Fibroblast of lung (primary cell): Measurements from ENCODE around the gene SAG. TPM values are rescaled to one million over a fixed set of nuclear protein-coding genes. Genes with fewer than 3 reads are reported as not detected.

ENCODE experiments used
- DNase-seq, 2 donors: peaks; one replicate each; pipeline versions ENCODE4 v3.0.0 to v3.0.0-alpha.2; 2010; ENCODE audit warnings: low read depth in 2 of 2
- H2AFZ ChIP-seq: 2 replicates; pipeline ENCODE4 v1.5.1; 2012; ENCODE audit warnings: low read length, control low read depth, inconsistent platforms
- H3K27ac ChIP-seq: 2 replicates; pipeline ENCODE4 v1.5.1; 2011; ENCODE audit warnings: low read length, control low read depth; ENCODE audit not compliant: insufficient read depth
- H3K27me3 ChIP-seq: 2 replicates; pipeline ENCODE4 v1.5.1; 2011; ENCODE audit warnings: mild to moderate bottlenecking, low read length; ENCODE audit not compliant: control insufficient read depth, insufficient read depth
- H3K36me3 ChIP-seq: 2 replicates; pipeline ENCODE4 v1.5.1; 2011; ENCODE audit warnings: low read length; ENCODE audit not compliant: control insufficient read depth, insufficient read depth
- H3K4me1 ChIP-seq: 2 replicates; pipeline ENCODE4 v1.5.1; 2011; ENCODE audit warnings: low read length; ENCODE audit not compliant: control insufficient read depth, insufficient read depth; ENCODE audit errors: extremely low read depth
- H3K4me2 ChIP-seq: 2 replicates; pipeline ENCODE4 v1.5.1; 2011; ENCODE audit warnings: low read length, control low read depth; ENCODE audit not compliant: insufficient read depth; ENCODE audit errors: extremely low read depth
- H3K4me3 ChIP-seq, 4 experiments: fragments of 200-600 bp in 1 of 4; sonication (generic) in 1 of 4; replicated peaks in 1 of 4; 2 replicates each; pipeline ENCODE4 v1.5.1; 2011 to 2016; ENCODE audit warnings: low read length in 4 of 4, low read depth in 3 of 4, mild to moderate bottlenecking in 3 of 4, control low read depth in 2 of 4, inconsistent platforms in 1 of 4, mixed read lengths in 1 of 4; ENCODE audit not compliant: insufficient read depth in 1 of 4; ENCODE audit errors: control extremely low read depth in 1 of 4
- H3K79me2 ChIP-seq: 2 replicates; pipeline ENCODE4 v1.5.1; 2012; ENCODE audit warnings: mild to moderate bottlenecking, low read length, inconsistent platforms; ENCODE audit not compliant: control insufficient read depth, insufficient read depth
- H3K9ac ChIP-seq: 2 replicates; pipeline ENCODE4 v1.5.1; 2011; ENCODE audit warnings: mild to moderate bottlenecking, low read length, control low read depth; ENCODE audit not compliant: insufficient read depth
- H3K9me3 ChIP-seq: 2 replicates; pipeline ENCODE4 v1.5.1; 2012; ENCODE audit warnings: low read depth, low read length; ENCODE audit not compliant: control insufficient read depth, insufficient read depth
- H4K20me1 ChIP-seq: 2 replicates; pipeline ENCODE4 v1.5.1; 2011; ENCODE audit warnings: low read length; ENCODE audit not compliant: control insufficient read depth, insufficient read depth; ENCODE audit errors: extremely low read depth
- EZH2 ChIP-seq: IDR thresholded peaks from 2 replicates; pipeline ENCODE4 v1.5.1; 2012; ENCODE audit warnings: low read length, control low read depth, mild to moderate bottlenecking; ENCODE audit errors: missing control alignments
- polyA plus RNA-seq, 2 donors: library from polyadenylated mRNA; depleted of rRNA in 1 of 2; stranded (reverse) in 1 of 2; unstranded in 1 of 2; fragments of >200 nt; gene quantifications; 2 replicates each; pipeline ENCODE4 v1.2.1, GENCODE V29; 2011 to 2012; ENCODE audit warnings: missing spikeins in 1 of 2
- total RNA-seq: library from RNA; depleted of rRNA; stranded (reverse); fragments of >200 nt; gene quantifications from 2 replicates; pipeline ENCODE4 v1.2.1, GENCODE V29; 2014
- TF ChIP-seq, protein P1 (sequence below), 2 donors: IDR thresholded peaks in 1 of 2; conservative IDR thresholded peaks in 1 of 2; 1 replicate in 1 of 2; 2 replicates in 1 of 2; pipeline ENCODE4 v1.5.1; 2011 to 2012; ENCODE audit warnings: low read length in 2 of 2, control low read depth in 1 of 2, inconsistent platforms in 1 of 2, low read depth in 1 of 2, mild to moderate bottlenecking in 1 of 2

The SAG gene
- total and polyA plus RNA-seq, 2 donors (not counting 1 experiment from before 2014, with no cell fraction given), result not detected

DNA sequence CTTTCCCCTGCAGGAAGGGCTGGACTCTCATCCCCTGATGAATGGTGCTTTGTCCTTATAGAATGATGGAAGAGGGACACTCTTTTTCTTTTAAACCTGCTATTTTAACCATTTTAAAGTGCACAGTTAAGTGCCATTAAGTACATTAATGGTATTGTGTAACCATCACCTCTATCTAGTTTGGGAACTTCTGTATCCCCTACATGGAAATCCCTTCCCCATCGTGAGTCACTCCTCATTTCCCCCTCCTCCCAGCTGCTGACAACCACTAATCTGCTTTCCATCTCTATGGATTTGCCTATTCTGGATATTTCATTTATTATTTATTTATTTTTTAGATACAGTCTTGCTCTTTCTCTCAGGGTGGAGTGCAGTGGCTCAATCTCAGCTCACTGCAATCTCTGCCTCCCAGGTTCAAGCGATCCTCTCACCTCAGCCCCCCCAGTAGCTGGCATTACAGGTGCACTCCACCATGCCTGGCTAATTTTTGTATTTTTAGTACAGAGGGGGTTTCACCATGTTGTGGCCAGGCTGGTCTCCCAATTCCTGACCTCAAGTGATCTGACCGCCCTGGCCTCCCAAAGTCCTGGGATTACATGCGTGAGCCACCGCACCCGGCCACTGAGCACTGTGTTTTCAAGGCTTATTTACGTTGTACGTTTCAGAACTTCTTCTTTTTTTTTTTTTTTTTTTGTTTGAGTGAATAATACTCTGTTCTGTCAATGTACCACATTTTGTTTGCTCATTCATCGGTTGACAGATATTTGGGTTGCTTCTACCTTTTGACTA lies 62.5 kb downstream of the SAG start:
- Histone ChIP-seq H2AFZ (no peak overlapping the region), H3K9ac (no peak overlapping the region), H3K4me2 (no peak overlapping the region), H3K4me3 (no peak overlapping the region), H3K27me3 (no peaks in the 10 kb centered on the region), H3K79me2 (no peaks in the 10 kb centered on the region), H3K27ac (no peak overlapping the region), H4K20me1 (no peaks in the 10 kb centered on the region), H3K36me3 (no peaks in the 10 kb centered on the region), H3K9me3 (no peaks in the 10 kb centered on the region), H3K4me1 (no peaks in the 10 kb centered on the region)
- peak in 1 of 2 donors; percentile 19 for DNase-seq
- TF ChIP-seq, protein P1, sequence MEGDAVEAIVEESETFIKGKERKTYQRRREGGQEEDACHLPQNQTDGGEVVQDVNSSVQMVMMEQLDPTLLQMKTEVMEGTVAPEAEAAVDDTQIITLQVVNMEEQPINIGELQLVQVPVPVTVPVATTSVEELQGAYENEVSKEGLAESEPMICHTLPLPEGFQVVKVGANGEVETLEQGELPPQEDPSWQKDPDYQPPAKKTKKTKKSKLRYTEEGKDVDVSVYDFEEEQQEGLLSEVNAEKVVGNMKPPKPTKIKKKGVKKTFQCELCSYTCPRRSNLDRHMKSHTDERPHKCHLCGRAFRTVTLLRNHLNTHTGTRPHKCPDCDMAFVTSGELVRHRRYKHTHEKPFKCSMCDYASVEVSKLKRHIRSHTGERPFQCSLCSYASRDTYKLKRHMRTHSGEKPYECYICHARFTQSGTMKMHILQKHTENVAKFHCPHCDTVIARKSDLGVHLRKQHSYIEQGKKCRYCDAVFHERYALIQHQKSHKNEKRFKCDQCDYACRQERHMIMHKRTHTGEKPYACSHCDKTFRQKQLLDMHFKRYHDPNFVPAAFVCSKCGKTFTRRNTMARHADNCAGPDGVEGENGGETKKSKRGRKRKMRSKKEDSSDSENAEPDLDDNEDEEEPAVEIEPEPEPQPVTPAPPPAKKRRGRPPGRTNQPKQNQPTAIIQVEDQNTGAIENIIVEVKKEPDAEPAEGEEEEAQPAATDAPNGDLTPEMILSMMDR (conservative IDR thresholded peaks at IDR 0.05 in 1 of 2, IDR thresholded peaks at IDR 0.05 in 1 of 2; ENCODE audit: low read depth in 1 of 2, low read length in 2 of 2), result no peak
- TF ChIP-seq EZH2, result no peak

DNA sequence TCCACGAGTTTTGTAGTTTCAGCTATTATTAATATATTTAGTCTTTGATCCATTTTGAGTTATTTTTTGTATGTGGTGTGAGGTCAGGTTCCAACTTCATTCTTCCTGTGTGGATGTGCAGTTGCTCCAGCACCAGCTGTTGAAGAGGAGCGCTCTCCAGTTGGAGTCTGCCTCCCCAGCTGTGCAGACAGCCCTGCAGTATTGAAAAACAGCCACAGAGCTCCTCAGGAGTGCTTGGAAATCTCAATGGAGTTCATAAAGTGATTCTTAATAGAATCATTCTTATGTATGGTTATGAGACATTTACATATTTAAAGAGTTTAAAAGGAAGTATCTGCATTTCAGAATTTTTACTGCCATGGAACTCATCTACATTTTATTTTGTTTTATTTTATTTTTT lies 64.0 kb downstream of the SAG start:
- Histone ChIP-seq H3K79me2 (no peaks in the 10 kb centered on the region), H3K27ac (no peak overlapping the region), H3K4me3 (no peak overlapping the region), H3K4me2 (no peak overlapping the region), H2AFZ (no peak overlapping the region), H4K20me1 (no peaks in the 10 kb centered on the region), H3K9me3 (no peaks in the 10 kb centered on the region), H3K27me3 (no peaks in the 10 kb centered on the region), H3K4me1 (no peaks in the 10 kb centered on the region), H3K9ac (no peak overlapping the region), H3K36me3 (no peaks in the 10 kb centered on the region)
- peak in 1 of 2 donors; percentile 34 for DNase-seq
- TF ChIP-seq, protein P1 (conservative IDR thresholded peaks at IDR 0.05 in 1 of 2, IDR thresholded peaks at IDR 0.05 in 1 of 2; ENCODE audit: low read depth in 1 of 2, low read length in 2 of 2), result no peak
- TF ChIP-seq EZH2, result no peak

DNA sequence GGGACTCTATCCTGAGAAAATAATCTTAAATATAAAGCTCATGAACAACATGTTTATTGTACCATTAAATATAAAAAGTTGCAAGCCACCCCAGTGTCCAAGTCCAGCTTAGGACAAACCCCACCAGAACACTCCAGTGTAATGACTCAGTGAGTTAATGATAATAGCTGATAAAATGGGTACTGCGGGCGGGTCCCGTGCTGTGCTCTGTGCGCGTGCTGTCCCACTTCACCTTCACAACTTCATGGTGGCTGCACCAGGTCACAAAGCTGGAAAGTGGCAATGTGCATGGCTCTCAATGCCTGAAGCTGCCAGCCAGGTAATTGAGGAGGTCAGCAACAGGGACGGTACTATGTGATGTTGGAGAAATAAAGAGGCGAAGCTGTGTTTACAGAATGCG lies 65.2 kb downstream of the SAG start:
- TF ChIP-seq, protein P1 (conservative IDR thresholded peaks at IDR 0.05 in 1 of 2, IDR thresholded peaks at IDR 0.05 in 1 of 2; ENCODE audit: low read depth in 1 of 2, low read length in 2 of 2), result no peak
- Histone ChIP-seq H3K4me2 (no peak overlapping the region), H3K79me2 (no peaks in the 10 kb centered on the region), H2AFZ (no peak overlapping the region), H3K27me3 (no peaks in the 10 kb centered on the region), H3K4me3 (no peak overlapping the region), H3K9me3 (no peaks in the 10 kb centered on the region), H3K9ac (no peak overlapping the region), H3K4me1 (no peaks in the 10 kb centered on the region), H3K36me3 (no peaks in the 10 kb centered on the region), H4K20me1 (no peaks in the 10 kb centered on the region), H3K27ac (no peak overlapping the region)
- no peak for DNase-seq
